ENCODE results near the gene INPP4B. TPM values are rescaled to one million over a fixed set of nuclear protein-coding genes. Genes with fewer than 3 reads are reported as not detected.

Gene INPP4B
- total and polyA plus RNA-seq, 2 donors (not counting 1 experiment from before 2014, with no cell fraction given): 0.03 TPM; not detected in 1

DNA sequence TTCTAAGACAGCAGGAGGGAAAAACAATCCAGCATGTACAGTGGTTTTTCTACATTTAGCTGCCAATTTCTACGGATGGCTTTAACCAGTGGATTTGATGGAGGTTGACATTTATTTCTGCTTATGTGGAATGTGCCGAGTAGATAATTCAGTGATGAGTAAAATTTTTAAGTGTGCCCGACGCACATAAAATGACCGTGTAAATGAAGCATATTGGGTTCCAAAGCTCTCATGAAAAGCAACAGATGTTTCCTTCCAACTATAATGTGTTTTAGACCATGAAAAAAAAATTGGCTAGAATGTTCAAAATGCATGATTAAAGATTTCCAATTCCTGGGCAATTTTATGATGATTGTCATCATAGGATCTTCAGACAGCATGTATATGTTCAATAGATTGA is 14.1 kb downstream of the INPP4B start:
- no peak overlapping the region for H3K27ac Mint-ChIP-seq
- intact Hi-C loops (cut with micrococcal nuclease): no loop called here
- no peaks in the 10 kb centered on the region for H3K4me1 Mint-ChIP-seq
- ChIA-PET CTCF (no interaction called here), POLR2A (no interaction called here)
- no peak for TF ChIP-seq EZH2 (IDR thresholded peaks at IDR 0.05; ENCODE audit: borderline replicate concordance, insufficient read depth, low read depth, low read length, poor library complexity, severe bottlenecking)
- TF ChIP-seq, protein P1, sequence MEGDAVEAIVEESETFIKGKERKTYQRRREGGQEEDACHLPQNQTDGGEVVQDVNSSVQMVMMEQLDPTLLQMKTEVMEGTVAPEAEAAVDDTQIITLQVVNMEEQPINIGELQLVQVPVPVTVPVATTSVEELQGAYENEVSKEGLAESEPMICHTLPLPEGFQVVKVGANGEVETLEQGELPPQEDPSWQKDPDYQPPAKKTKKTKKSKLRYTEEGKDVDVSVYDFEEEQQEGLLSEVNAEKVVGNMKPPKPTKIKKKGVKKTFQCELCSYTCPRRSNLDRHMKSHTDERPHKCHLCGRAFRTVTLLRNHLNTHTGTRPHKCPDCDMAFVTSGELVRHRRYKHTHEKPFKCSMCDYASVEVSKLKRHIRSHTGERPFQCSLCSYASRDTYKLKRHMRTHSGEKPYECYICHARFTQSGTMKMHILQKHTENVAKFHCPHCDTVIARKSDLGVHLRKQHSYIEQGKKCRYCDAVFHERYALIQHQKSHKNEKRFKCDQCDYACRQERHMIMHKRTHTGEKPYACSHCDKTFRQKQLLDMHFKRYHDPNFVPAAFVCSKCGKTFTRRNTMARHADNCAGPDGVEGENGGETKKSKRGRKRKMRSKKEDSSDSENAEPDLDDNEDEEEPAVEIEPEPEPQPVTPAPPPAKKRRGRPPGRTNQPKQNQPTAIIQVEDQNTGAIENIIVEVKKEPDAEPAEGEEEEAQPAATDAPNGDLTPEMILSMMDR (IDR thresholded peaks at IDR 0.05): no peak
- Histone ChIP-seq H2AFZ (ENCODE audit: insufficient read depth, low read depth, low read length, poor library complexity, severe bottlenecking) (no peak overlapping the region), H3K9ac (ENCODE audit: low read length) (no peak overlapping the region), H3K4me3 (ENCODE audit: control extremely low read depth in 1 of 5, extremely low read depth in 1 of 5, insufficient read depth in 1 of 5, low read depth in 2 of 5, low read length in 4 of 5) (no peak overlapping the region), H3K27me3 (replicated peaks in 1 of 4; ENCODE audit: control extremely low read depth in 1 of 4, control insufficient read depth in 3 of 4, insufficient read depth in 4 of 4, low read length in 3 of 4) (no peaks in the 10 kb centered on the region), H3K4me2 (replicated peaks; ENCODE audit: low read depth, low read length, poor library complexity, severe bottlenecking) (no peak overlapping the region), H3K36me3 (replicated peaks in 1 of 2; ENCODE audit: control extremely low read depth in 1 of 2, control insufficient read depth in 1 of 2, extremely low read depth in 1 of 2, insufficient read depth in 2 of 2, low read length in 1 of 2) (no peaks in the 10 kb centered on the region), H3K9me3 (ENCODE audit: control extremely low read depth in 1 of 3, control insufficient read depth in 2 of 3, insufficient read depth in 1 of 3, low read length in 2 of 3) (no peaks in the 10 kb centered on the region), H3K27ac (ENCODE audit: low read length in 2 of 2) (no peak overlapping the region), H3K79me2 (ENCODE audit: control insufficient read depth, insufficient read depth, low read length) (no peaks in the 10 kb centered on the region), H4K20me1 (ENCODE audit: control insufficient read depth, insufficient read depth, low read length, poor library complexity, severe bottlenecking) (no peaks in the 10 kb centered on the region), H3K4me1 (ENCODE audit: control insufficient read depth in 2 of 2, insufficient read depth in 2 of 2, low read length in 2 of 2) (no peaks in the 10 kb centered on the region)
- DNase-seq (no peak), ATAC-seq (ENCODE audit: low read depth) (no peak)
- WGBS (ENCODE audit: insufficient coverage): 13% methylated on average over 1 of the region's 5 CpGs
- H3K27me3 Mint-ChIP-seq: peaks cover 13% of the 10 kb centered on the region
- no peak overlapping the region for H3K4me3 Mint-ChIP-seq
- no peaks in the 10 kb centered on the region for H3K9me3 Mint-ChIP-seq (ENCODE audit: insufficient read depth)

DNA sequence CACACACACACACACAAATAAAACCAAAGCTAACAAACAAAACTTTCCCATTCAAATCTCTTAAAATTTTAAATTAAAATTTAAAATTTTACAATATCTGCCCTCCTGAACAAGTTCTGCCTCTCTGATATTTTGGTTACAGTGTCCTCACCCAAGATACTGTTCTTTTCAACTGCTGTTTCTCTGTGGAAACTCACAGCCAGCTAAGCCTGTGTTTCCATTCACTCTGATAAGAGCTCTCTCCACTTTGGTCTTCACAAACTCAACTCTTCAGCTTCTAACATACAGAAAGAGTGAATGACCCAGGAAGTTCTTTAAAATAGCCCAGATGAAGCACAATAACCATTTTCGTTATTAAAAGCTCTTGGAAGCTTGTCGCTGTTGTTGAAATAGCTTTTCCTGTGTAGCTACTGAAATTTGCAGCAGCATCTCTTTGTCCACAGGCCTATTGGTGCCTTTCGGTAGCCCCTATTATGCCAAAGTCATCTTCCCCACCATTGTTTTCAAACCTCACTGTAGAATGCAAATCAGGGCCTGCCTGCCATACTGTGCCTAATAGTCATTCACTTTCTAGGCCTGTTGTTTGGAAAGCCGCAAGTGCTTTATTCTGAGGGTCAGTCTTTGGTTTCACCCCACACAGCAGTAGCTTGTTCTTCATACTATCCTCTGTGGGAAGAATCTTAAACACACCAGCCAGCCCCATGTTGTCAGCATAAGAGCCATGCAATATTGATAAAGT is 19.4 kb downstream of the INPP4B start:
- Histone ChIP-seq H3K79me2 (ENCODE audit: control insufficient read depth, insufficient read depth, low read length) (no peaks in the 10 kb centered on the region), H3K4me1 (ENCODE audit: control insufficient read depth in 2 of 2, insufficient read depth in 2 of 2, low read length in 2 of 2) (no peaks in the 10 kb centered on the region), H2AFZ (ENCODE audit: insufficient read depth, low read depth, low read length, poor library complexity, severe bottlenecking) (no peak overlapping the region), H3K4me3 (ENCODE audit: control extremely low read depth in 1 of 5, extremely low read depth in 1 of 5, insufficient read depth in 1 of 5, low read depth in 2 of 5, low read length in 4 of 5) (no peak overlapping the region), H3K27me3 (replicated peaks in 1 of 4; ENCODE audit: control extremely low read depth in 1 of 4, control insufficient read depth in 3 of 4, insufficient read depth in 4 of 4, low read length in 3 of 4) (no peaks in the 10 kb centered on the region), H3K27ac (ENCODE audit: low read length in 2 of 2) (no peak overlapping the region), H3K9ac (ENCODE audit: low read length) (no peak overlapping the region), H3K9me3 (ENCODE audit: control extremely low read depth in 1 of 3, control insufficient read depth in 2 of 3, insufficient read depth in 1 of 3, low read length in 2 of 3) (no peaks in the 10 kb centered on the region), H3K36me3 (replicated peaks in 1 of 2; ENCODE audit: control extremely low read depth in 1 of 2, control insufficient read depth in 1 of 2, extremely low read depth in 1 of 2, insufficient read depth in 2 of 2, low read length in 1 of 2) (no peaks in the 10 kb centered on the region), H3K4me2 (replicated peaks; ENCODE audit: low read depth, low read length, poor library complexity, severe bottlenecking) (no peak overlapping the region), H4K20me1 (ENCODE audit: control insufficient read depth, insufficient read depth, low read length, poor library complexity, severe bottlenecking) (no peaks in the 10 kb centered on the region)
- Mint-ChIP-seq H3K4me3 (no peak overlapping the region), H3K27ac (no peak overlapping the region), H3K4me1 (no peaks in the 10 kb centered on the region), H3K9me3 (ENCODE audit: insufficient read depth) (no peaks in the 10 kb centered on the region), H3K27me3 (peaks cover 15% of the 10 kb centered on the region)
- ChIA-PET CTCF (no interaction called here), POLR2A (no interaction called here)
- 87% methylated on average over 4 of the region's 4 CpGs for WGBS (ENCODE audit: insufficient coverage)
- TF ChIP-seq EZH2 (IDR thresholded peaks at IDR 0.05; ENCODE audit: borderline replicate concordance, insufficient read depth, low read depth, low read length, poor library complexity, severe bottlenecking): no peak
- TF ChIP-seq, protein P1 (IDR thresholded peaks at IDR 0.05): no peak
- no peak for ATAC-seq (ENCODE audit: low read depth)
- intact Hi-C loops (cut with micrococcal nuclease): no loop called here
- no peak for DNase-seq

Measured in B cell (primary cell).